Spleen (tissue), 7 donors: ENCODE data around the gene LGR6.

Experiments
- CTCF ChIP-seq, 11 experiments: fragments of 200-600 bp in 7 of 11; fragments of 450-650 bp in 4 of 11; sonication (generic) in 4 of 11; IDR thresholded peaks in 8 of 11; conservative IDR thresholded peaks in 3 of 11; 1 replicate in 7 of 11; 2 replicates in 4 of 11; pipeline versions ENCODE4 v1.4.0 to v1.8.0; 2016 to 2021; ENCODE audit warnings: antibody characterized with exemption in 11 of 11, inconsistent platforms in 4 of 11, mild to moderate bottlenecking in 1 of 11
- POLR2AphosphoS5 ChIP-seq, 3 donors: sonication (generic); formaldehyde crosslinking; IDR thresholded peaks; one replicate each; pipeline ENCODE4 v1.5.1; 2017; ENCODE audit warnings: antibody characterized with exemption in 3 of 3
- donor health status: DM: no; HTN: no; CAD: no; lungs with moderate emphysema.
- donor health status: DM: no; HTN: no; CAD: no.
- donor health status: DM: no; HTN: no; CAD: no.

- TF ChIP-seq POLR2AphosphoS5 (IDR thresholded peaks at IDR 0.05): no peak
- TF ChIP-seq CTCF (IDR thresholded peaks at IDR 0.05 in 8 of 11, conservative IDR thresholded peaks at IDR 0.05 in 3 of 11): no peak
Observed at GRCh38 chr1:202329891-202330290, 136.3 kb downstream of the LGR6 start.
